ENCODE measurements around the gene ANKRD22. TPM values are rescaled to one million over a fixed set of nuclear protein-coding genes. Genes with fewer than 3 reads are reported as not detected.
A peak's percentile ranks its signal among the peaks of the same experiment; 100 is the strongest.

Gene ANKRD22
- total and polyA plus RNA-seq, 8 donors, result 0.13 to 8.9 (median 0.88) TPM

DNA sequence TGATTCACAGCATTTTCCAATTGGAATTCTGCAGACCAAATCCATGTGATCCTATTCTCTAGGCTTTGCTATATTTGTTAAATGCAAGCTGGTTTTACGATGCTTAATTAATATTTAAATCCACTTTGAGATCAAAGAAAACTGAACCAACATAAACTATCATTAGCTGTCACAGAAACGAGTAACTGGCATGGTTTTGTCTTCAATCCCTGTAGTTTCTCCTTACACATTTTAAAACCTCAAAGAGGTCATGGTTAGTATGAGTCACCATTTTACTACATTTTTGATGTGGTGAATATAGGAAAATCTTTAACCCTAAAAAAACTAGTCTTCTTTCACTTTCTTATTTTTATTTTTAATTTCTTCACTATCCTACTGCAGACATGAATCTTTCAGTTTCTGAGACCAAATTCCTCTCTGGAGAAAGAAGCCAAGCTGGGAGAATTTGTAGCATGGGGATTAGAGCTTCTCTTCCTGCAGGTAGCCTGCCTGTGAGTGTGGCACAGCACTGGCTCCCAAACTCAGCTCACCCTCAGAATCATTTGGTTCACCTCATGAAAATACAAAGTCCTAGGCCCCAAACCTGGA, 57.8 kb downstream of the ANKRD22 start:
- Histone ChIP-seq H3K4me1 (peaks cover 0 to 23% of the 10 kb centered on the region in 2 donors), H3K9me3 (no peaks in the 10 kb centered on the region), H3K36me3 (no peaks in the 10 kb centered on the region), H3K27ac (no peak overlapping the region), H3K27me3 (peaks cover 0 to 5% of the 10 kb centered on the region in 2 donors), H3K4me3 (no peak overlapping the region)
- ATAC-seq, result no peak
- intact Hi-C loops (cut with DNase I), result no loop called here
- no peak for DNase-seq
- TF ChIP-seq, protein P1, sequence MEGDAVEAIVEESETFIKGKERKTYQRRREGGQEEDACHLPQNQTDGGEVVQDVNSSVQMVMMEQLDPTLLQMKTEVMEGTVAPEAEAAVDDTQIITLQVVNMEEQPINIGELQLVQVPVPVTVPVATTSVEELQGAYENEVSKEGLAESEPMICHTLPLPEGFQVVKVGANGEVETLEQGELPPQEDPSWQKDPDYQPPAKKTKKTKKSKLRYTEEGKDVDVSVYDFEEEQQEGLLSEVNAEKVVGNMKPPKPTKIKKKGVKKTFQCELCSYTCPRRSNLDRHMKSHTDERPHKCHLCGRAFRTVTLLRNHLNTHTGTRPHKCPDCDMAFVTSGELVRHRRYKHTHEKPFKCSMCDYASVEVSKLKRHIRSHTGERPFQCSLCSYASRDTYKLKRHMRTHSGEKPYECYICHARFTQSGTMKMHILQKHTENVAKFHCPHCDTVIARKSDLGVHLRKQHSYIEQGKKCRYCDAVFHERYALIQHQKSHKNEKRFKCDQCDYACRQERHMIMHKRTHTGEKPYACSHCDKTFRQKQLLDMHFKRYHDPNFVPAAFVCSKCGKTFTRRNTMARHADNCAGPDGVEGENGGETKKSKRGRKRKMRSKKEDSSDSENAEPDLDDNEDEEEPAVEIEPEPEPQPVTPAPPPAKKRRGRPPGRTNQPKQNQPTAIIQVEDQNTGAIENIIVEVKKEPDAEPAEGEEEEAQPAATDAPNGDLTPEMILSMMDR (IDR thresholded peaks at IDR 0.05), result no peak

DNA sequence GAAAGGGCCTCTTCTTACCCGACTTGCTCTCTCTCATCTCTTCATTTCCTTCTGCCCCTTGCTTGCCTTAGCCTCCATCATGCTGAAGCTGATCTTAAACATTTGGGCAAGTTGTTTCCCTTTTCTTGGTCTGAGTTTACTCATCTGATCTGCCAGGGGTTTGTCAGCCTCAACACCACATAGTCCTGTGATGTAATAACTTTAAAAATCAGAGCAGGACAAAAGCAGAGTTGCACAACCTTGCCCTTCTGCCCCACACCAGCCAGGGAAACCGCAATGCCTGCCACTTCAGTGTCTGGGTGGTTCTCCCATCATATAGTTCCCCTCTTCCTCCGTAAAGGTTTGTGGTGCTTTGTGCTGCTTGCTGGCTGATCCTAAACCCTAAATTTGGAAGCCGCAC, 59.0 kb downstream of the ANKRD22 start:
- DNase-seq (peak in 3 of 4 donors; percentile 18 to 82 (median 78)), ATAC-seq (peak; percentile 85)
- peak overlapping the region in 1 of 2 donors; percentile 46 for H3K27ac ChIP-seq
- intact Hi-C loops (cut with DNase I), result no loop called here
- peaks cover 0 to 23% of the 10 kb centered on the region in 2 donors for H3K4me1 ChIP-seq
- TF ChIP-seq, protein P1 (IDR thresholded peaks at IDR 0.05), result no peak
- H3K27me3 ChIP-seq, result no peaks in the 10 kb centered on the region
- H3K36me3 ChIP-seq, result no peaks in the 10 kb centered on the region
- no peaks in the 10 kb centered on the region for H3K9me3 ChIP-seq
- H3K4me3 ChIP-seq, result no peak overlapping the region

DNA sequence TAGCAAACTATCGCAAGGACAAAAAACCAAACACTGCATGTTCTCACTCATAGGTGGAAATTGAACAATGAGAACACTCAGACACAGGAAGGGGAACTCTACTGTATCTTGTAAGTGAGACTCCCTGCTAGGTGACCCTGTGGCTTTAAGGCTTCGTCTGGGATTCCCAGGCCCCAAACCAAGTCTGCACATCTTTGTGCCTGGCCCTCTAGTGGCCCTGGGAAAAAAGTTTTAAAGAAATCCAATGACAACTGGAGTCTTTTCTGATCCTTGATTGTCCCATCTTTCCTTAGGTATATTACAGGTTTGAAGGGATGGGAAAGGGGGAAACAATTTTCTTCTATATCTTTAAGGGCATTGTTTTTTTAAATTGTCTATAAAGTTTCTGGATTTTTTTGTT, 59.7 kb downstream of the ANKRD22 start:
- Histone ChIP-seq H3K36me3 (no peaks in the 10 kb centered on the region), H3K9me3 (no peaks in the 10 kb centered on the region), H3K4me1 (peaks cover 0 to 23% of the 10 kb centered on the region in 2 donors), H3K27me3 (no peaks in the 10 kb centered on the region), H3K4me3 (no peak overlapping the region), H3K27ac (no peak overlapping the region)
- ATAC-seq, result peak; percentile 63
- TF ChIP-seq, protein P1 (IDR thresholded peaks at IDR 0.05), result peak in 1 of 2 donors; percentile 33
- DNase-seq, result peak in 1 of 4 donors; percentile 13
- intact Hi-C loops (cut with DNase I), result no loop called here

DNA sequence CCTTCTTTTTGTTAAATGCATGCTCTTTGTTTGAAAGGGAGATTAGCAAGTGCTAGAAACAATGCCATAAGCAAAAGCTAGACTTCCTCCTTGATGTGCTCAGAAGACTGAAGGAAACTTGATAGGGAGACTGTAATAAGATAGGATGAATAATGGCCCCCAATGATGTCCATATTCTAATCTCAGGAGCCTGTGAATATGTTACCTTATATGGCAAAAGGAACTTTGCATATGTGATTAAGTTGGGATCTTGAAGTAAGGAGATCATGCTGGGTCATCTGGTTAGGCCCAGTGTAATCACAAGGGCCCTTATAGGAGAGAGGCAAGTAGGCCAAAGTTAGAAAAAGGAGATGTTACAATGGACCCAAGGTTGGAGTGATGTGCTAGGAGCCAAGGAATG, 62.7 kb downstream of the ANKRD22 start:
- ATAC-seq (no peak), DNase-seq (no peak)
- H3K4me3 ChIP-seq, result no peak overlapping the region
- TF ChIP-seq, protein P1 (IDR thresholded peaks at IDR 0.05), result no peak
- no peaks in the 10 kb centered on the region for H3K9me3 ChIP-seq
- intact Hi-C loops (cut with DNase I), result no loop called here
- peaks cover 0 to 22% of the 10 kb centered on the region in 2 donors for H3K4me1 ChIP-seq
- H3K27me3 ChIP-seq, result no peaks in the 10 kb centered on the region
- no peak overlapping the region for H3K27ac ChIP-seq
- no peaks in the 10 kb centered on the region for H3K36me3 ChIP-seq

DNA sequence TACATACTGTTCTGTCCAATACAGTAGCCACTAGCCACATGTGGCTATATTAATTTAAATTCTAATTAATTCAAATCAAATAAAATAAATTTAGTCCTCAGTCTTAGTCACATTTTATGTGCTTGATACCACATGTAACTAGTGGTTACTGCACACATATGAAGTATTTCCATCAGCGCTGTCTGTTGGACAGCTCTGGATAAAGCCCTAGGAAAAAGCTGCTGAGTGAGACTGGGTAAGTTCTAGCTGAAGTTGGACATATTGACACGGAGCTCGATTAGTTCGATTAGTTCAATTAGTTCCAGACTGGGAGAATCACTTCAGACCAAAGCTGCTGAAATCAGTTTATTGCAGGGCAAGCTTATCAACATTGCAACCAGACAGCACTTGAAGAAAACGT, 64.2 kb downstream of the ANKRD22 start:
- intact Hi-C loops (cut with DNase I), result no loop called here
- DNase-seq, result no peak
- Histone ChIP-seq H3K9me3 (no peaks in the 10 kb centered on the region), H3K27me3 (no peaks in the 10 kb centered on the region), H3K4me1 (peaks cover 0 to 8% of the 10 kb centered on the region in 2 donors), H3K36me3 (no peaks in the 10 kb centered on the region), H3K27ac (no peak overlapping the region), H3K4me3 (no peak overlapping the region)
- TF ChIP-seq, protein P1 (IDR thresholded peaks at IDR 0.05), result no peak
- no peak for ATAC-seq
